Stimulated activated CD8-positive, alpha-beta memory T cell treated with anti-CD3 and anti-CD28 coated beads, Interleukin-2, amount 100 ng/mL, for 1 hour (primary cell): ENCODE measurements around the gene TUBB3.
A peak's percentile ranks its signal among the peaks of the same experiment; 100 is the strongest.
"Not testable (repeated sequence)": the region's sequence is repeated elsewhere in the genome, so short reads cannot be mapped to it uniquely, and the experiment has no call there.

Experiments used
- DNase-seq, 2 donors: peaks; one replicate each; pipeline ENCODE4 v3.0.0-alpha.2; 2020; ENCODE audit warnings: low read depth in 2 of 2

TUBB3 gene

DNA sequence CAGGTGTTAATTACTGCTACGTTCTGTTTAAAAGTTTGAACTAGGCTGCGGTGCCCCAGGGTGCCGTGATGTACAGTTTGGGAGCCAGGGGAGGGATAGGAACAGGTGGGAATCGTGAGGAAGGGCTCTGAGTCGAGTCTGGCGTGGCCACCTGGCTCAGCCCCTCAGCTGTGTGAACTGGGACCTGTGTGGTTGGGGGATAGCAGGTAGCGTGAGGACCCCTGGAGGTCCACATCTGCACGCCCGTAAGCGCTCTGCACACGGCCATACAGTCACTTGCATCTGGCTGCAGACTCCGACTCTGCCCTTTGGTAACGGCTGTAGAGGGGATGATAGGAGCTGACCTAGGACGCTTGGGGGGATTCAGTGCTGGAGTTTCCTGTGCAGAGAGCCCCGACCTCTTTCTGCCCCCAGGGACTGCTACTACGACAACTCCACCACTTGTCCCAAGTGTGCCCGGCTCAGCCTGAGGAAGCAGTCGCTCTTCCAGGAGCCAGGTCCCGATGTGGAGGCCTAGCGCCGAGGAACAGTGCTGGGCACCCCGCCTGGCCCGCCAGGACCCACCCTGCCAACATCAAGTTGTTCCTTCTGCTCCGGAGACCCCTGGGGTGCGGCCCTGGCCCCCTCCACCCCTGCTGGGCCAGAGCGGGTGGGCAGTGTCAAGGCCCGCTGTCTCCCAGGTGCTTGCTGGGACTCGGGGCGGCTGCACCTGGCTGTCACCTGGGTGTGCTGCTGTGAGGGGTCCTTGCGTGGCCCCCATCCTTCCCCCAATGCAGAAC, 42.5 kb downstream of the TUBB3 start:
- no peak for DNase-seq

DNA sequence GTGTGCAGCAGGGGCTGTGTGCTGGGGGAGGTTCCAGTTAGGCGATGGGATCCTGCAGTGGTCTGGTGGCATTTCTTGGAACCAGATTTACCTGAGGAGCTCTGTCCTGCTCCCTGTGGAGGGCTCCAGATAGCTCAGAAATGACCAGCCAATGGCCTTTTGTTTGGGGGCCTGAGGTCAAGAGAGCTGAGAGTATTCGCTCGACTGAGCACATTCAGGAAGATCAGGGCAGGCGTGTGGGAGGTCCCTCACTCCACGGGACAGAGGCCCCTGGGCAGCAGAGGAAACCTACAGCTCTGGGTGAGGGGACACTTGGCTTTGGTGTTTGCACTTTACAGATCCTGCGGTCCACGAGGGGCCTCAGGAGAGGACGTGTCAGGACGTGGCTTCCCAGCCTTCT, 43.6 kb downstream of the TUBB3 start:
- no peak for DNase-seq

DNA sequence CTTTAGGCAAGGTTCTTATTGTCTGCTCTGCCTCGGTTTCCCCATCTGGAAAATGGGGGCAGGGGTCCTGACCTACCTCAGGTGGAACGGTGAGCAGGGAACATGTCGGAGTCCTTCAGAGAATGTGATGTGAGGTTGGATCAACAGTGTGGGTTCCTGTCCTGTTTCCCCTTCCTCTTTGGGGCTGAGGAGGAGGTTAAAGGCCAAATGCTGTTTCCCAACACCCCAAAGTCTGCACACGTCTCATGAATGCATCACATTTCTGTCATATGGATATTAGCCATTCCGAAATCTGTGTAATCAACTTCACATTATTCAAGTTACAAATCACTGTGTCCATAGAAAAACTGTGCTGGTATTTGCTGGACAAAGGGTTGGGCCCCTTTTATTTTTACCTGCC, 44.3 kb downstream of the TUBB3 start:
- not testable (repeated sequence) for DNase-seq

DNA sequence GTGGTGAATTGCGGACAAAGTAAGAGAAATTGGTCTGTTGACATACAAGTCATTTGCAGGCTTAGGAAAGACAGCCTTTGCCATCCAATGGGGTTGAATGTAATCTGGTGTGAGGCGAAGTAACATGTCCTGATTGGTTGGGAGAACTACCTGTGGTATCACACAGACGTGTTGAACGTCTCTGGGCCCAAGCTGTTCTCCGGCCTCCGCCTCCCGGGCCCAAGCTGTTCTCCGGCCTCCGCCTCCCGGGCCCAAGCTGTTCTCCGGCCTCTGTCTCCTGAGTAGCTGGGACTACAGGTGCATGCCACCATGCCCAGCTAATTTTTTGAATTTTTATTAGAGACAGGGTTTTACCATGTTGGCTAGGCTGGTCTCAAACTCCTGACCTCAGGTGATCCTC, 44.9 kb downstream of the TUBB3 start:
- DNase-seq: not testable (repeated sequence)

DNA sequence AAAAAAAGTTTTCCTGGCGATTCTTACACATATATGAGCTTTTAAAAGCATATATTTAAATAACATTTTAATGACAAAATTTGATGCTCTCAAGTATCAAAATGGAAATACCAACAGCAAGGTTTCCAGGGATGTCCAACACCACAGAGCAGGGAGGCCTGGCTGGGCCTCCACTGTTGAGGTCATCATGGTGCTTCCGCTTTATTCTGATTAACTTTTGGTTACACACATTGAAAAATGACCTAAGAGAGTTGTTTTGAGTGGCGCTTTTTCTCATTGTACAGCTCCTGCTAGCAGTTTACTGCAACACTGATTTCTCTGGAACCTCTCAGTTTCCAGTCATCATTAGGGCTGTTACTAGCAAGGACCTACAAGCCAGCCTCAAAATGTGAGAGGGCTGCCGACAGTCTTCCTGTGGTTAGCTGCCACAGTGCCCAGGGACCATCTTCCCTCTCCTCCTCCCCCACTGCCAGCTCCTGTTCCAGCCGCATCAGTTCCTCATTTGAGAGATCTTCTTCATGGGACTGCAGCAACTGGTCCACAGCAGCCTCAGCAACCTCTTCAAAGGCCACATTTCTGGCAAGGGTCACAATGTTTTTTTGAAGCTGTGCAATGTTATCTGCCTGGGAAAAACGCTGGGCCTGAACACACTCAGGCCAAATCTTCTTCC, 46.7 kb downstream of the TUBB3 start:
- no peak for DNase-seq

DNA sequence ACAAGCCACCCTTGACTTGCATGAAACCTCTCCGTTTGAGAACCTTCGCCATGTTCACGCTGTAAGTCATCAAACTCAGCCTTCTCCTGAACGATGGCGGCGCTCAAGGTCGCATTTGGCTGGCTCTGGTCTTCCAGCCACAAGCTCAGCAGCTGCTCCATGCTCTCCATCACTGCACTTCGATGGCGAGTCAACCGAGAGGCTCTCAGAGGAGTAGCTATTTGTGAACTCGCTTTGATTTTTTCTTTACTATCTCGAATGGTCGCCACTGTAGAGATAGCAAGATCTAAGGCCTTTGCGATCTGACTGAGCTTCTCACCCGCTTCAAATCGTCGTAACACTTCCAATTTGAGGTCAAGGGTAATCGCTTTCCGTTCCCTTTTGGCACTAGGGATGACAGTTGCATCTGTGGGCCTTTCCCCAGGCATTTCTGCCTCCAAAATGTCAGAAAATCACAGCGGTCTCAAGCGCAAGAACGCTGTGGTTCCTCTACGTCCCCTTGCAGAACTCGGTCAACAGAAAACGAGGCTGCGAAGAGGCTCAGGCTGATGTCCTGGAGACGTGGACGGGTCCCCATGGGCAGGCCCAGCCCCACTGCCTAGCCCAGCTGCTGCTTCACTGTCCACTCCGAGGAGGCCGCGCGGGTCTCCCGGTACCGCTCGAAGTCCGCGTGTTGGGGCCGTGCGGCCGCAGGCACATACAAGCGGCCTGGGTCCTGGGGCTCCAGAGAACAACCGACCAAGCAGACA, 48.5 kb downstream of the TUBB3 start:
- no peak for DNase-seq

DNA sequence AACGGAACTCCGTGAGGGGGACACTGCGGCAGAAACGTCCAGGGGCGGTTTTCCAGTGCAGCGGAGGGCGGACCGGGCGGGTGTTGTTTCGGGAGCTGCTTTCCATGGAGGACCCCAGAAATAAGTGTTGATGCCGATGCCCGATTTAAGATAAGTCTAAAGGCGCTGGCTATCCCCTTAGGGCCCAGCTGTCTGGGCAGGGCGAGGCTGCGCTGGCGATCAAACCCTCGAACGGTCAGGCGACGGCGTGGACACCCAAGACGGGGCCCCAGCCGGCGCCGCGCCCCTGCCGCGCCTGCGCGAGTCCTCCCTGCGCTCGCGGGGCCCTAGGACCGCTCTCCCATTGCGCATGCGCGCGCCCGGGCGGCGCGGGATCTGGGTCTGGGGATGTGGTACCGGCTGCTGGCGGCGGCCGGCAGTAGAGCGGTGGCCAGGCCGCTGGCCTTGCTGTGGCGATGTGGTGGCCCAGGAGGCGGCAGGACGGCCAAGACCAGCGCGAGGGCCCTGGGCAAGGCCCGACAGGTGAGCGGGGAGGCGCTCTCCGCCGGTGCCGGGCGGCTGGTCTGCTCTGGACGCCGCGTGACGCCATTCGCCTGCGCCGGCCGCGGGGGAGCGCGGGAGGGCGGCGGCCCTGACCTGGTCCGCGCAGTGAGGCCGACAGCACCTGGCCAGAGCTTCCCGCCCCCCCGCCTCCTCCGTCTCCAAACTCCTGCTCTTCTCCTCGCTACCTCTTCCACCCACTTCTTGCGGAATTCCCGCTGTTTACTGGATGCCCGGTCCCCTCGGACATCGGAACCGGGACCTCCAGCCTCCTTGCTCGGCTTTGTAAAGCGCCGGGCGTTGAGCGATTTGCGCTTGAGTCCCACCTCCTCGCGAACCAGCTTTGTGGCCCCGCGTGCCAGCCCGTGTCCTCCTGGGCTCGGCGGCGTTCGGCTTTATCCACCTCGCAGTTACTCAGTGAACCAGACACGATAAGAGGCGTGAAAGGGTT, 49.4 kb downstream of the TUBB3 start:
- peak; percentile 79 to 83 for DNase-seq

DNA sequence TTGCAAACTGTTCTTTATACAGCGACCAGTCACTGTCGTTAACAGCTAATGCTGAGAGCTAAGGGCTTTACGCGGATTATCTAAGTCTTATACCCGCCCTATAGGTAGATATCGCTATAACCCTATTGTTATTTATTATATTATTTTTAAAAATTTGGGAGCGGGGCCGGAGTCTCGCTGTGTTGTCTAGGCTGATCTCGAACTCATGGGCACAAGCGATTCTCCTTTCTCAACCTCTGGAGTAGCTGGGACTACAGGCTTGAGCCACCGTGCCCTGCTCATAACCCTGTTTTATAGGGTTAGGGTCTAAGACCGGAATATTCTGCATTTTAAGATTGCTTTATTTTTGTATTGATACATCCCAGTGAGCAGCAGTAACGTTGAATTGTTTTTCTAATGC, 50.1 kb downstream of the TUBB3 start:
- DNase-seq: no peak

DNA sequence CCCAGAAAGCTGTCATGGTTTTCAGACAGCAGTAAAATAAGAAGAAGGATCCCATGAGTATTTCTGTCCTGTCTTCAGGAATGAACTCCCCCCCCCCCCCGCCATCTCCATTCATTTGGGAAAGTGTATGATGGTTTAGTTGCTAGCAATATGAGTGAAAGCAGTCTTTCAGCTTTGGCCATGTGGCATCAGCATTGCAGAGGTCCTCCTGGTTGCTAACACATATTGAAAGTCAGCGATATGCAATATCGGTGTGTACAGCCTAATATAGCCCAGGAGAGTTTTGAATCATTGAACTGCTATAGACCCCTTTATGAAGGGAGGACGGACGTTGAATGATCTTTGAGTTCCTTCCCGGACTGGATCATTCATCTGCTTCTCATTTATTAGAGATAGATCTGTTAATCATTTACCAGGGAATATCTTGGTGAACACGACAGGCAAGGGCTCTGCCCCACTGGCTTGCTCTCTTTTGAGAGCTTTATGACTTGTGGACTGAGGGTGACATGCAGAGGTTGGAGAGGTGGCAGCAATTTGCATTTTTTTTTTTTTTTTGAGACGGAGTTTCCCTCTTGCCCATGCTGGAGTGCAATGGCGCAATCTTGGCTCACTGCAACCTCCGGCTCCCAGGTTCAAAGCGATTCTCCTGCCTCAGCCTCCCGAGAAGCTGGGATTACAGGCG, 50.7 kb downstream of the TUBB3 start:
- no peak for DNase-seq

DNA sequence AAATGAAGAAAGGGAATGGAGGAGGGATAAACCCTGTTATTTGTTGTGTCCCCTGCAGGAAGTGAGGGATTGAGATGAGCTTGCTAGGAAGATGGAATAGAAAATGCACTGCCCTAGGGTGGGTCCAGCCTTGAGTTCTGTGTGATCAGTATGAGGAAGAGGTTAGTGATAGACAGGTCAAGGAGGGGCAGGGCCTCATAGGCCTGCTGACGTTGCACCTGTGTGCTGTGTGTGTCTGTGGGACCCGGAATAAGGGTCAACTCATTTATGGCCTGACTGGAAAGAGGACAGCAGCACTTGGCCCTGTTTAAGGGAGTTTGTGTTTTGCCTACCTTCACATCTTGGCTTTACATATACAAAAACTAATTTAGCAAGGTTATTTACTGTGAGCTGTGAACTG, 51.7 kb downstream of the TUBB3 start:
- no peak for DNase-seq

DNA sequence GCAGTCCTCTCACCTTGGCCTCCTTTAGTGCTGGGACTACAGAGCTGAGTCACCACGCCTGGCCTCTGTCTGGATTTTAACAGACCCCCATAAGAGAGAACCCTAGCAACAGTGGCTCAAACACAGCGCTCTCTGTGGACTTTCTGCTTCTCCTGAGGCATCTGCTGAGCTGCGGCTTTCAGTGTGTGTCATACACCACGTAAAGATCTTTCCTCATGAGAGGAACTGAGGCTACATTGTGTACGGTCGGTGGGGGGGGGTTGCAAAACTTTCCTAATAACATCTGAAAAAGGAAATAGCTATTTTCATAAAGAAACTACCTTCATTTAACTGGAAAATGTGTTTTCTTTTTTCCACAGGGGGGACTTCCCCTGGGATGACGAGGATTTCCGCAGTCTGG, 58.3 kb downstream of the TUBB3 start:
- DNase-seq: no peak

DNA sequence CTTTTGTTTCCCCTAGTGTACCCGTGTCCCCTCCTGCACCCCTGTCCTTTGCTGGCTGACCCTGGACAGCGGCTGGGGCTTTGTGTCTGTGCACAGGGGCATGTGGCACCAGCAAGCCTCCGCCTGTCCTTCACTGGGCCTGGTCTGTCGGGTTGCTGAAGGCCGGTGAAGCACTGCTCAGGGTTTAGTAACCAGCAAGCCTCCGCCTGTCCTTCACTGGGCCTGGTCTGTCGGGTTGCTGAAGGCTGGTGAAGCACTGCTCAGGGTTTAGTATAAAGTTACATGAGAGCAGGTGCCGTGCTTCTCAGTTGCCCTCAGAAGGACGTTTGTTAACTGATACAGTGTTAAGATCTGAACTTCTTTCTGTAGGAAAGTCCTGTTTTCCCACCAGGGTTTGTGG, 59.2 kb downstream of the TUBB3 start:
- no peak for DNase-seq

DNA sequence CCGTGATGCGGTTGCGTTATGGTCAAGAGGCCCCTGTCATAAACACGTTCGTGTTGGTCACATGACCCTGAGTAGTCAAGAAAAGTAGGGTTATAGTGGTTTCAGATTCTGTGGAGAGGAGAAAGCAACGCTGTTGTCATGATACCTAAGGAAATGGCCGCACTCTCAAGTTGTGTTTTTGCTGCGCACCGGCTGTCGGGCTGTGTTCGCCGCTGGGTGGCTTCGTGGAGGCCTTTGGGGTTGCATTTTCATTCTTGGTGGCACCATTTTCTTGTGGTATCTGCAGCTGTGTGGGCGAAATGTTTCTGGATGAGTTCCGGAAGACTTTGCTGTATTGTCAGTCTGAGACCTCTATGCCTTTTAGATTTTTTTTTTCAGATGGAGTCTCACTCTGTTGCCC, 60.4 kb downstream of the TUBB3 start:
- no peak for DNase-seq

DNA sequence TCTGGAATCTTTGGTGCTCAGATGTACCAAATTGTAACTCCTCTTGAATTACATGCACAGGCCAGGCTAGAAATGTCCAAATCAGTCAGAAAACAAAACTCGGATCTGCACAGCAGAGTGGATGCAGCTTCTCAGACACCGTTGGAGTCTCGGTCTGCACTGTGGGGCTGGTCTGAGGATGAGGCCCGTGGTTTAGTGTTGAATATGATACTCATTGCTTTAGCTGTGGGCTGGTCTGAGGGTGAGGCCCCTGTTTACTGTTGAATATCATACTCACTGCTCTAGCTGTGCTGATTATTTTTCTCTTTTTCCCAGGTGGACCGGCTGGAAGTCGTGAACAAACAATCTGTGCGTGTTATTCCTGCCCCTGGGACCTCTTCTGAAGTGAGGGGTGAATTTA, 61.1 kb downstream of the TUBB3 start:
- DNase-seq: no peak

DNA sequence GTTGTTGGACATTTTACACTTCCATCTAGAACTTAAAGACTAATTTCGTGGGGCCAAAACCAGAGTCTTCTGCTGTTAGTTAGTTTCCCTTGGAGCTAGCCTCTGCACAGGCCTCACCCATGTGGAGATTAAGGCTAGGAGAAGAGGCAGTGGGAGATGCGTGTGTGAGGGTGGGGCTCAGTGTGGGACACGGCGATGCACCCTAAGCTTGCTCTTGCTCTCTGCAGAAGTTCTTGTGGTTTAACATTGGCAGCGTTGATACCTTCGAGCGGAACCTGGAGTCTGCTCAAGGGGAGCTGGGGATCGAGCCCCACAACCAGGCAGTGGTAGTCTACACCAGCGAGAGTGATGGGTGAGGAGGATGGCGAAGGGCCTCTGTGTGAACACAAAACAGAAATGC, 62.1 kb downstream of the TUBB3 start:
- DNase-seq: no peak
